ENCODE measurements around the gene MERTK.
"Not testable (repeated sequence)": the region's sequence is repeated elsewhere in the genome, so short reads cannot be mapped to it uniquely, and the experiment has no call there.

Gene MERTK

GRCh38 chr2:112019569-112019982 lies 121.2 kb downstream of the MERTK start:
- DNase-seq: no peak

GRCh38 chr2:112020561-112020960 lies 122.2 kb downstream of the MERTK start:
- DNase-seq: no peak

GRCh38 chr2:112021290-112021689 lies 122.9 kb downstream of the MERTK start:
- no peak for DNase-seq

- DNase-seq: no peak
These were observed 123.4 kb downstream of the MERTK start for GRCh38 chr2:112021781-112022231.

GRCh38 chr2:112023707-112024106 lies 125.3 kb downstream of the MERTK start:
- DNase-seq: no peak

- DNase-seq: no peak
These were observed 125.8 kb downstream of the MERTK start for GRCh38 chr2:112024231-112024630.

GRCh38 chr2:112024896-112025491 lies 126.6 kb downstream of the MERTK start:
- no peak for DNase-seq

GRCh38 chr2:112026509-112026908 lies 128.1 kb downstream of the MERTK start:
- DNase-seq: no peak

- no peak for DNase-seq
These were observed 129.4 kb downstream of the MERTK start for GRCh38 chr2:112027767-112028166.

GRCh38 chr2:112029164-112029563 lies 130.8 kb downstream of the MERTK start:
- no peak for DNase-seq

- no peak for DNase-seq
These were observed 133.2 kb downstream of the MERTK start for GRCh38 chr2:112031473-112032223.

GRCh38 chr2:112032224-112032586 lies 133.8 kb downstream of the MERTK start:
- DNase-seq: peak; percentile 78

GRCh38 chr2:112032689-112033465 lies 134.5 kb downstream of the MERTK start:
- no peak for DNase-seq

- DNase-seq: no peak
These were observed 135.2 kb downstream of the MERTK start for GRCh38 chr2:112033600-112033999.

- no peak for DNase-seq
These were observed 136.5 kb downstream of the MERTK start for GRCh38 chr2:112034924-112035323.

- DNase-seq: no peak
These were observed 137.4 kb downstream of the MERTK start for GRCh38 chr2:112035786-112036185.

- not testable (repeated sequence) for DNase-seq
These were observed 141.1 kb downstream of the MERTK start for GRCh38 chr2:112039556-112039955.

GRCh38 chr2:112040066-112040465 lies 141.7 kb downstream of the MERTK start:
- not testable (repeated sequence) for DNase-seq

GRCh38 chr2:112041460-112041859 lies 143.1 kb downstream of the MERTK start:
- not testable (repeated sequence) for DNase-seq

GRCh38 chr2:112045446-112046014 lies 147.1 kb downstream of the MERTK start:
- no peak for DNase-seq

GRCh38 chr2:112046231-112046630 lies 147.8 kb downstream of the MERTK start:
- DNase-seq: no peak

- DNase-seq: no peak
These were observed 149.3 kb downstream of the MERTK start for GRCh38 chr2:112047537-112048235.

GRCh38 chr2:112048236-112048592 lies 149.8 kb downstream of the MERTK start:
- no peak for DNase-seq
